LNCAP (cell line): ENCODE measurements around the gene CAMTA1.

Source experiments
- CTCF ChIP-seq: fragments of 450-650 bp; IDR thresholded peaks from 2 replicates; pipeline ENCODE4 v1.5.1; 2017; ENCODE audit warnings: mild to moderate bottlenecking

The CAMTA1 gene

GRCh38 chr1:6981595-6981994 is 196.3 kb downstream of the CAMTA1 start:
- no peak for TF ChIP-seq CTCF

GRCh38 chr1:6982443-6982842 is 197.2 kb downstream of the CAMTA1 start:
- TF ChIP-seq CTCF, result no peak

- no peak for TF ChIP-seq CTCF
These were observed 197.6 kb downstream of the CAMTA1 start for GRCh38 chr1:6982860-6983259.

- TF ChIP-seq CTCF, result no peak
These were observed 199.3 kb downstream of the CAMTA1 start for GRCh38 chr1:6984536-6984935.

GRCh38 chr1:6984986-6985385 is 199.7 kb downstream of the CAMTA1 start:
- no peak for TF ChIP-seq CTCF

- TF ChIP-seq CTCF, result no peak
These were observed 200.5 kb downstream of the CAMTA1 start for GRCh38 chr1:6985549-6986276.

- TF ChIP-seq CTCF, result no peak
These were observed 201.0 kb downstream of the CAMTA1 start for GRCh38 chr1:6986281-6986680.

GRCh38 chr1:6987940-6988339 is 202.7 kb downstream of the CAMTA1 start:
- no peak for TF ChIP-seq CTCF
